HCEC 1CT (cell line): ENCODE measurements around the gene WDR83.
"Not testable (repeated sequence)": the region's sequence is repeated elsewhere in the genome, so short reads cannot be mapped to it uniquely, and the experiment has no call there.

Source experiments
- DNase-seq: peaks from one replicate; pipeline ENCODE4 v3.0.0-alpha.2; 2017

The WDR83 gene

GRCh38 chr19:12656899-12657571, 9.6 kb upstream of the WDR83 start:
- no peak for DNase-seq

GRCh38 chr19:12657966-12658365, 8.6 kb upstream of the WDR83 start:
- no peak for DNase-seq

GRCh38 chr19:12660980-12661379, 5.6 kb upstream of the WDR83 start:
- no peak for DNase-seq

- no peak for DNase-seq
Measured at GRCh38 chr19:12664406-12665280, 2.0 kb upstream of the WDR83 start.

- DNase-seq, result no peak
Measured at GRCh38 chr19:12665281-12665573, 1.4 kb upstream of the WDR83 start.

- DNase-seq, result no peak
Measured at GRCh38 chr19:12665671-12666264, 839 bp upstream of the WDR83 start.

GRCh38 chr19:12667731-12668302, 1.2 kb downstream of the WDR83 start:
- DNase-seq, result no peak

GRCh38 chr19:12668346-12668745, 1.7 kb downstream of the WDR83 start:
- DNase-seq, result no peak

- peak; percentile 42 for DNase-seq
Measured at GRCh38 chr19:12668932-12669269, 2.3 kb downstream of the WDR83 start.

GRCh38 chr19:12669270-12670158, 2.9 kb downstream of the WDR83 start:
- peak; percentile 81 for DNase-seq

- no peak for DNase-seq
Measured at GRCh38 chr19:12670159-12670928, 3.7 kb downstream of the WDR83 start.

- no peak for DNase-seq
Measured at GRCh38 chr19:12672744-12673143, 6.1 kb downstream of the WDR83 start.

GRCh38 chr19:12675399-12675798, 8.8 kb downstream of the WDR83 start:
- no peak for DNase-seq

- DNase-seq, result no peak
Measured at GRCh38 chr19:12675940-12676339, 9.3 kb downstream of the WDR83 start.

- peak; percentile 64 for DNase-seq
Measured at GRCh38 chr19:12676384-12676792, 9.8 kb downstream of the WDR83 start.

- no peak for DNase-seq
Measured at GRCh38 chr19:12676928-12677327, 10.3 kb downstream of the WDR83 start.

- not testable (repeated sequence) for DNase-seq
Measured at GRCh38 chr19:12678039-12678438, 11.4 kb downstream of the WDR83 start.

GRCh38 chr19:12680034-12680433, 13.4 kb downstream of the WDR83 start:
- DNase-seq, result no peak

- DNase-seq, result peak; percentile 97
Measured at GRCh38 chr19:12681074-12681987, 14.7 kb downstream of the WDR83 start, which contains the start of gene DHPS. Gene DHPS, minus strand, starts transcription at chr19:12681880. Its CDS starts 114 bp downstream, at chr19:12681766.

- no peak for DNase-seq
Measured at GRCh38 chr19:12685831-12686230, 19.2 kb downstream of the WDR83 start.
